NCI-H69 (cell line): Measurements from ENCODE around the gene SYT6.
"Not testable (repeated sequence)": the region's sequence is repeated elsewhere in the genome, so short reads cannot be mapped to it uniquely, and the experiment has no call there.

Experiments
- DNase-seq: peaks from one replicate; lab custom pipeline; 2025; lab: John Stamatoyannopoulos, UW

SYT6 gene

DNA sequence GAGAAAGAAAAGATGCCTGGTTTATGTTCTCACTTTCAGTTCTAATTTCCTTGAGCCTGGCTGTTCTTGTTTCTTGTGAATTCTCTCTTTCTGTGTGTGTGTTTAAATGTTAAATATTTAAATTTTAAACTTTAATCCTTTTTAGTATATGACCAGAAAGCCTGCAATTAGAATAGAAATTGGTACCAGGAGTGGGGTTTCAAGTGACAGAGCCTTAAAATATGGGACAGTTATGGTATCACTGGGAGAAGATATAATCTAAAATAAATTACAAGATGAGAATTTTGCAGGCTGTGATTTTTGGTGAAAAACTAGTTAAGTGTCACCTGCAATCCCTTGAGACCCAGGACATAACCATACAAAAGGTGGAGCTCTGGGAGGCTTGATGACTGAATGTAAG lies 81.4 kb downstream of the SYT6 start:
- no peak for DNase-seq

DNA sequence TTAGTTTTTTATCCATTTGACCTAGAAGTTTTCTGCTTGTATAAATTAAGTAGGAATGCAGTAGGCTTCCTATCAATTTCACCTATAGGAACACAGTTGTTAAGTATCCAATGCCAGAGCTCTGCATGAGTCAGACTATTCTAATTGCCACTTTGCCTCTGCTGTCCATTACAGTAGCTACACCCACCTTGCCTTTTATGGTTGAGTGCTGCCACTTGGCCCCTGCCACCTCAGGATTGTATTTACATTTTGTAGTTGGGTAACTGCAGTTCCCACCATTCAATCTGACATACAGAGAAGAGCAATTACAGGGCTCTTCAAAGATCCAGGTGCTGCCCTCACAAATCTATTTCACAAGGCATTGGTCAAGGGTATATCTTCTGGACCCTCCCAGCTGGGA lies 83.9 kb downstream of the SYT6 start:
- peak; percentile 31 for DNase-seq

DNA sequence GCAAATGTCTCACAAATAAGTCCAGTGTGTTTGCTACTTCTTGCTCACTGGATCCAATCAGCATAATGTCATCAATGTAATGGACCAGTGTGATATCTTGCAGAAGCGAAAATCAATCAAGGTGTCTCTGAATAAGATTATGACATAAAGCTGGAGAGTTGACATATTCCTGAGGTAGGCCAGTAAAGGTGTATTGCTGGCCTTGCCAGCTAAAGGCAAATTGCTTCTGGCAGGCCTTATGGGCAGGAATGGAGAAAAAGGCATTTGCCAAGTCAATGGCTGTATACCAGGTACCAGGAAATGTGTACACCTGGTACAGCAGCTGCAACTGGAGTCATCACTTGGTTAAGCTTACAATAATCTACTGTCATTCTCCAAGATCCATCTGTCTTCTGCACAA lies 85.0 kb downstream of the SYT6 start:
- not testable (repeated sequence) for DNase-seq

DNA sequence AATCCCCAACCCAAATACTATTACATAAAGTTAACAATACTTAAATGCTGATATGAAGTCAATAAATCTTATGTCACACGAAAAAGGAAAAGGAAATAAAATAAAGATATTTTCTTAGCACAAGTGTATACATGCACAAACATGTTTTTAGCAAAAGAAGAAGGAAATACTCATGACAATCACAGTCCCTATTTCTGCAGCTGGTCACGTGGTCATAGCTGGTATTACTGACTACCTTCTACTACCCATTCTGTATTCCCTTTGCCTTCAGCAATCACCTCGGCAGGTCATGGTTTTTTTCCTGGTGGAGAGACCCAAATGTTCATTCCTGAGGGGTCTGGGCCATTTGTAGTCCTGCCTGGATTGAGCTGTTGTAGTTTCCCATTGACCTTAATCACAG lies 88.0 kb downstream of the SYT6 start:
- not testable (repeated sequence) for DNase-seq

DNA sequence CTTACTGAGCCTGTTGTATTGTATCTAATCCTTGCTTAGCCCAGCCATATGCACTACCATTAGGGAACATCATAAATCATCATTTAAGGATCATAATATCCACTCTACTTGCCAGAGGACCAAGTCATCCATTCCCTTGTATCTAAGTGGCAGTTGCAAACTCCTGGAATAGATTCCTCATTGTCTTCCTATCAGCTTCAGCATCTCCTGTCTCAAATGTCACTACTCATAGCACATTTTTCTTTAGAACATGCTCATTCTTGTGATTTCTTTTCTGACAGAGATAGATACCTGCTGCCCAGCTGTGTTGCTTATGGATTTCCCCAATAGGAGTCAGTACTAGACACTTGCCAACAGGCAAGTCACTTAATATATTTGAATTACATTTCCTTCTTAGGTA lies 90.1 kb downstream of the SYT6 start:
- no peak for DNase-seq

DNA sequence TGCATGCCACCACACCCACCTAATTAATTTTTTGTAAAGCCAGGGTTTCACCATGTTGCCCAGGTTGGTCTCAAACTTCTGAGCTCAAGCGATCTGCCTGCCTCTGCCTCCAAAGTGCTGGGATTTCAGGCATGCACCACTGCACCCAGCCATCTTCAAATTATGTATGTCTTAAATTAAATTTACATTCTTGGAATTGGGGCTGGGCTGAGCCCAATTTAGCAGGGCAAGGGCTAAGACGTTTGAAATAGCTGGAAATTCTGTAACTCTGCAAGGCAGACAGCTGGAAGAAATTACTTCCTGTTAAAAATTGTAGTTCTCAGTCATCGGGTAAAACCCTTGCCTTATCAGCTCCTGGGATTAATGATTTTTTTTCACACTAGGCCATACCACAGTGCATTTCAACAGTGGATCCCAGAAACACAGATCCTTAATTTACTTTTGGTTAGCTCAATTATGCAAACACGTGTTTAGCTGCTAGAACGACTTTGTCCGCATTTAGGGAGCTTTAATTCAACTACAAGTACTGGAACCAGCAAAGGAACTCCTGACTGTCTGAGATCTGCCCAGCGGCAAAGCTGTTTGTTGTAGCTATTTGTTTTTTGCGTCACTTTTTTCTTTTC lies 91.1 kb downstream of the SYT6 start:
- no peak for DNase-seq

DNA sequence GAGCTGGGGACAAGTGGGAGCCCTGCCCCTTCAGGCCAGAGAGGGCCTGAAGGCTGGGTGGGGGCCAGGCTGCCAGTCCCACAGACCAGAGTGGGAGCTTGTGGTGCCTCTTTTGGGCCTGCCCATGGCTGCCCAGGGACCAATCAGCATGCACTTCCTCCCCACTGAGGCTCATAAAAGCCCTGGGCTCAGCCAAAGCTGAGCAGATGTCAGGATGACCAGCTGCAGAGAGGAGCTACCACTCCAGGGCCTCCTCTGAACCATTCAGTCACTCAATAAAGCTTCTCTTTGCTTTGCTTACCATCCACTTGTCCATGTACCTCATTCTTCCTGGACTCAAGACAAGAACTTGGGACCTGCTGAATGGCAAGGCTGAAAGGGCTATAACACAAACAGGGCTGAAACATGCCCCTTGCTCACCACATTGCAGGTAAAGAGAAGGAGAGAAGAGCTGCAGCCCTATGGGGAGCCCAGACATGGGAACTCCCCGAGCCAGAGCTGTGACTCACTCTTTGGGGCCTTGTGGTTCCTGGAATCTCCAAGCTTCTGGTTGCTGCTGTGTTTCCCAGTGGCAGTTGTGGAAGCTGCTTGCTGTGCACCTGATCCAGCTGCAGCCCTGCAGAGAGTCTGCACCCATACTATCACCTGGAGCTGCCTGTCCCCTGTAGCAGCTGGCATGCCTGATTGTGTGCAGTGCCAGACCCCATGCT lies 92.4 kb downstream of the SYT6 start:
- DNase-seq: no peak

DNA sequence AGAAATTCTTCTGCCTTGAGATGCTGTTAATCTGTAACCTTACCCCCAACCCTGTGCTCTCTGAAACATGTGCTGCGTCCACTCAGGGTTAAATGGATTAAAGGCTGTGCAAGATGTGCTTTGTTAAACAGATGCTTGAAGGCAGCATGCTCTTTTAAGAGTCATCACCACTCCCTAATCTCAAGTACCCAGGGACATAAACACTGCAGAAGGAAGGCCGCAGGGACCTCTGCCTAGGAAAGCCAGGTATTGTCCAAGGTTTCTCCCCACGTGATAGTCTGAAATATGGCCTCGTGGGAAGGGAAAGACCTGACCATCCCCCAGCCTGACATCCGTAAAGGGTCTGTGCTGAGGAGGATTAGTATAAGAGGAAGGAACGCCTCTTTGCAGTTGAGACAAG lies 95.4 kb downstream of the SYT6 start:
- not testable (repeated sequence) for DNase-seq

DNA sequence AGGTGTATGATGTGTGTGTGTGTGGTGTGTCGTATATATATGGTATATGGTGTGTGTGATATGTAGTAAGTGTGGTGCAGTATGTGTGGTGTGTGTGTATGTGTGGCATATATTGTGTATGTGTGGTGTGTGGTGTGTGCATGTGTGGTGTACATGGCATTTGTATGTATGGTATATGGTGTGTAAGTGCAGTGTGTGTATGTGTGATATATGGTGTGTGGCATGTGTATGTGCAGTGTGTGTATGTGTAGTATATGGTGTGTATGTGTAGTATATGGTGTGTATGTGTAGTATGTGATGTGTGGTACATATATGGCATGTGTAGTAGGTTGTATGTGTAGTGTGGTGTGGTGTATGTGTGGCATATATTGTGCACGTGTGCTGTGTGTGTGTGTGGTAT lies 99.5 kb downstream of the SYT6 start:
- no peak for DNase-seq

DNA sequence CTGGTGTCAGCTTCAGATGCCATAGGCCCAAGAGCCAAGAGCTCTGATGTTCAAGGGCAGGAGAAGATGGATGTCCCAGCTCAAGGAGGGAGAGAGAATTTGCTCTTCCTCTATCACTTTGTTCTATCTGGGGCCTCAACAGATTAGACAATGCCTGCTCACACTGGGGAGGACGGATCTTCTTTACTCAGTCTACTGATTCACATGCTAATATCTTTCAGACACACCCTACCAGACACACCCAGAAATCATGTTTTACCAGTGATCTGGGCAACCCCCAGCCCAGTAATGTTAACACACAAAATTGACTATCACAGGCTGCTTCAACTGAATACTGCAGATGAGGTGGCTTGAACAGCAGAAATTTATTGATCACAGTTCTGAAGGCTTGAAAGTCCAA lies 105.4 kb downstream of the SYT6 start:
- no peak for DNase-seq

DNA sequence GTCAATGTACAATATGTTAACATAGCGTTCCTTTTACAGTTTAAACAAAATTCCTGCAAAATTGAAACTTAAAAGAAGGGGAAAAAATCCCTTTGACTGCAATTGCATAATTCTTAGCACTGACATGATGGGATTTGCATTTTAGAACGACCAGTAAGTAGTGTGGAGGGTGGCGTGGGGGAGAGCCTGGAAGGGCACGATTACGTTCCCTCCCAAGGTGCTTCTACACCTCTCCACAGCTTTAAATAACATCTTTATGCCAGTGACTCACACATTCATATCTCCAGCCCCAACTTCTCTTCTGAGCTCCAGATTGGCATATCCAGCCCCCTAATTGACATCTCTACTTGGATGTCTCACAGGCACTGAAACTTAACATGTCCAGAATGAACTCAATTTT lies 110.1 kb downstream of the SYT6 start:
- DNase-seq: no peak

DNA sequence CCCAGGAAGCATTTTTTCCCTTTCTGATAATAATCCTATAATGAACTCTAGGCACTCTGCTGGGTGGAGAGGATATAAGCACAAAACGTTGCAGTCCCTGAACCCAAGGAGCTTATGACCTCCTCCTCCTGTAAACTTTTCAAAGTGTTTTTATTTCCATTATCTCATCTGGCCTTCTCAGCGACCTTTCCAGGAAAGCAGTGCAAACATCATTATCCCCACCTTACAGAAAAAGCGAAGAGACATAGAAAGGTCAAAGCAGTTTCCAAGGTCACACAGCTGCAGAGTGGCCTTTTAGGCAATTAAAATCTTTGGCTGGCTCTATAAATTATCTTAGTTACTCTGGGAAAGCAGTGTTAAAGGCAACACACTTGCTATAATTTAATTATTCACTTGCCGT lies 110.6 kb downstream of the SYT6 start:
- no peak for DNase-seq

DNA sequence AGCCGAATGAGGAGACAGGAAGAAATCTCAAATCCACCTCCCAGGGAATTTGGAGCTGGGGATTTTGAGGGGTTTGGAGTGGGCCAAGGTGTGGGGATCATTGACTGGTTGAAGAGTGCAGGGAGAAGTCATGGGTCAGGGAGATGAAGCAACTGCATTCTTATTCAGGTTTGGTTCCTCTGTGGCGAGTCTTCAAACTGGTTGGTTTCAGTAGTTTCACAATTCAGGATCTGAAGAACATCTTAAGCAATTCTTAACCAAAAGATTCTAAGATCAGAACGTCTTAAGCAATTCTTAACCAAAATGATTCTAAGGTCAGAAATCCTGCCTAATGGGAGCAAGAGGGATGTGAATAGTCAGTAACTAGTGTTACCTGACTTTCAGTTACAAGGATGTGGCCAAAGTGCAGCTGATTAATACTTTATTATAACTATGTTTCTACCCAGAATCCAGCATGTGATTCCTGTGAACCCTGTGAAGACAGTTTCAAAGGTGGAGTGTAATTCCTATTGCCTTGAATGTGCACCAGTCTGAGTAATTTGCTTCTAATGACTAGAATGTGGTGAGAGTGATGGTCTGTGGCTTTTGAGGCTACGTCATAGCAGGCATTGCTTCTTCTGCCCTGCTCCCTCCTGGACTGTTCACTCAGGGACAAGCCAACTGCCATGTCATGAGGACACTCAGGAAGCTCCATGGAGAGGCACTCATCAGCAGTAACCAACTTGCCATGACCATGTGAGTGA lies 113.2 kb downstream of the SYT6 start:
- DNase-seq: no peak
